ENCODE data around the gene USP34. TPM values are rescaled to one million over a fixed set of nuclear protein-coding genes. Genes with fewer than 3 reads are reported as not detected.

Gene USP34
- total RNA-seq, 1 donor from 2014 or later, result 104 TPM

DNA sequence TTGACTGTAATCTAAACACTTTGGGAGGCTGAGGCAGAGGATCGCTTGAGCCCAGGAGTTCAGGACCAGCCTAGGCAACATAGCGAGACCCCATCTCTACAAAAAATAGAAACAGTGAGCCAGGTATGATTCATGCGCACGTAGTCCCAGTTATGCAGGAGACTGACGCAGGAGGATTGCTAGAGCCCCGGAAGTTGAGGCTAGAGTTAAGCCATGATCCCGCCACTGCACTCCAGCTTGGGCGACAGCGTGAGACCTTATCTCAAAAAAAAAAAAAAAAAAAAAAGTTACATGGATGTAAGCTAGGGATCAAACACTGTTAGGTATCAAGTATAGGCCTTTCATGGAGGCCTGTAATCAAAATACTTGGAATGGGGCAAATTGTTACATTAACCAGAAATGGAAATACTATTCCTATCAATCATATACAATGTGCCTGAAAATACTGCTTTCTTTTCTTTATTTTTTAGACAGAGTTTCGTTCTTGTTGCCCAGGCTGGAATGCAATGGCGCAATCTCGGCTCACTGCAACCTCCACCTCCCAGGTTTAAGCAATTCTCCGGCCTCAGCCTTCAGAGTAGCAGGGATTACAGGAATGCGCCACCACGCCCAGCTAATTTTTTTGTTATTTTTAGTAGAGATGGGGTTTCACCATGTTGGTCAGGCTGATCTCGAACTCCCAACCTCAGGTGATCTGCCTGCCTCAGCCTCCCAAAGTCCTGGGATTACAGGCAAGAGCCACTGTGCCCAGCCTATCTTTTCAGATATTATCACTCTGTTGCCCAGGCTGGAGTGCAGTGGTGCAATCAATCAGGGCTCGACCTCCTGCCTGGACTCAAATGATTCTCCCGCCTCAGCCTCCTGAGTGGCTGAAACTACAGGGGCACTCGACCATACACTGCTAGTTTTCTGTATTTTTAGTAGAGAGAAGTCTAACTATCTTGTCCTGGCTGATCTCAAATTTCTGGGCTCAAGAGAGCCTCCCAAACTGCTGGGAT is 40.1 kb upstream of the USP34 start:
- H3K27me3 Mint-ChIP-seq (ENCODE audit: unreplicated experiment), result peaks cover 2% of the 10 kb centered on the region
- H3K4me1 Mint-ChIP-seq (ENCODE audit: low read depth, unreplicated experiment), result no peaks in the 10 kb centered on the region
- DNase-seq, result no peak
- no peak overlapping the region for H3K4me3 Mint-ChIP-seq (ENCODE audit: unreplicated experiment)
- no peaks in the 10 kb centered on the region for H3K9me3 Mint-ChIP-seq (ENCODE audit: unreplicated experiment)
- TF ChIP-seq, protein P1, sequence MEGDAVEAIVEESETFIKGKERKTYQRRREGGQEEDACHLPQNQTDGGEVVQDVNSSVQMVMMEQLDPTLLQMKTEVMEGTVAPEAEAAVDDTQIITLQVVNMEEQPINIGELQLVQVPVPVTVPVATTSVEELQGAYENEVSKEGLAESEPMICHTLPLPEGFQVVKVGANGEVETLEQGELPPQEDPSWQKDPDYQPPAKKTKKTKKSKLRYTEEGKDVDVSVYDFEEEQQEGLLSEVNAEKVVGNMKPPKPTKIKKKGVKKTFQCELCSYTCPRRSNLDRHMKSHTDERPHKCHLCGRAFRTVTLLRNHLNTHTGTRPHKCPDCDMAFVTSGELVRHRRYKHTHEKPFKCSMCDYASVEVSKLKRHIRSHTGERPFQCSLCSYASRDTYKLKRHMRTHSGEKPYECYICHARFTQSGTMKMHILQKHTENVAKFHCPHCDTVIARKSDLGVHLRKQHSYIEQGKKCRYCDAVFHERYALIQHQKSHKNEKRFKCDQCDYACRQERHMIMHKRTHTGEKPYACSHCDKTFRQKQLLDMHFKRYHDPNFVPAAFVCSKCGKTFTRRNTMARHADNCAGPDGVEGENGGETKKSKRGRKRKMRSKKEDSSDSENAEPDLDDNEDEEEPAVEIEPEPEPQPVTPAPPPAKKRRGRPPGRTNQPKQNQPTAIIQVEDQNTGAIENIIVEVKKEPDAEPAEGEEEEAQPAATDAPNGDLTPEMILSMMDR (IDR thresholded peaks at IDR 0.05; ENCODE audit: partially characterized antibody, unreplicated experiment), result no peak
- H3K36me3 Mint-ChIP-seq (ENCODE audit: unreplicated experiment), result no peaks in the 10 kb centered on the region
- no peak overlapping the region for H3K27ac Mint-ChIP-seq (ENCODE audit: unreplicated experiment)

DNA sequence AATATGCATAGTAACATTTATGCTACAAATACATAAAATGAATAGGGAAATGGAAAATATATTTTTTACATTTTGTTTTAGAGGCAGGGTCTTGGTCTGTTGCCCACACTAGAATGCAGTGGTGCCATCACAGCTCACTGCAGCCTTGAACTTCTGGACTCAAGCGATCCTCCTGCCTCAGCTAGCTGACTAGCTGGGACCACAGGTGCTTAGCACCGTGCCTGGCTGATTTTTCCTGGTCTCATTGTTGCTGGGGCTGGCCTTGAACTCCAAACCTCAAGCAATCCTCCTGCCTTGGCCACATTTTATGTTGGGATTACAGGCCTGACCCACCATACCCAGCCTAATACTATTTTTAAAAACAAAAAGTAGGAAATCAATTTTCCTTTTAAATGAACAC is 34.1 kb upstream of the USP34 start:
- no peak overlapping the region for H3K27ac Mint-ChIP-seq (ENCODE audit: unreplicated experiment)
- H3K36me3 Mint-ChIP-seq (ENCODE audit: unreplicated experiment), result no peaks in the 10 kb centered on the region
- TF ChIP-seq, protein P1 (IDR thresholded peaks at IDR 0.05; ENCODE audit: partially characterized antibody, unreplicated experiment), result no peak
- no peak overlapping the region for H3K4me3 Mint-ChIP-seq (ENCODE audit: unreplicated experiment)
- peaks cover 2% of the 10 kb centered on the region for H3K27me3 Mint-ChIP-seq (ENCODE audit: unreplicated experiment)
- no peaks in the 10 kb centered on the region for H3K9me3 Mint-ChIP-seq (ENCODE audit: unreplicated experiment)
- no peak for DNase-seq
- H3K4me1 Mint-ChIP-seq (ENCODE audit: low read depth, unreplicated experiment), result no peaks in the 10 kb centered on the region

DNA sequence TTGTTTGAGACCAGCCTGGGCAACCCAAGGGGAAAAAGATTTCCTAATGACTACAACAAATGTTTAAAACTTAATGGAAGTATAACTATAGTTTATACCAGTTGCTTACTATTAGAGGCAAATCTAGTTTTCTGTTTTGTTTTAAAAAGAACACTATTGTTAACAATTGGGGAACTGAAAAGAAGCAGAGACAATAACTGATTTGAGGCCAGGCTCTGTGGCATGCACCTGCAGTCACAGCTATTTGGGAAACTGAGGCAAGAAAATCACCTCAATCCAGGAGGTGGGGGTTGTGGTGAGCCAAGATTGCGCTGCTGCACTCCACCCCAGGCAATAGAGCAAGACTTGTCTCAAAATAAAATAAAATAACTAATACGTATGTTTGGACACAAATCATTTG is 28.2 kb upstream of the USP34 start:
- H3K9me3 Mint-ChIP-seq (ENCODE audit: unreplicated experiment), result no peaks in the 10 kb centered on the region

DNA sequence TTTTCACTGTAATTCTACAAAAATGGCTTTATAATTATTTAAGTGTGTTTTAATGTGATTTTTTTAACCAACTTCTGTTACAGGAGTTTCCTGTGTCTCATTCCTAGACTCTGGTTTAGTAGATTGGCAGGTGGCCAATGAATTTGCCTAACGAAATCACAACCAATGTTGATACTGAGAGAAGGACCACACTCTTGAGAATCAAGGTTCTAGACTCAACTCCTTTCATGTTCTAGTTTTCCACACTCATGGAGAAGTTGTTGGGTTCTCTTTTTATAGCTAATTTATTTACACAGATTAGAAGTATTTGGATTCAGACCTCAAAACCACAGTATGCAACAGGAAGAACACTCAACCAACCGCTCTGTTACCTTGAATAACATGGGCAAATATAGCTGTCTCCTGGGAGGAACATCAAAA is 22.6 kb upstream of the USP34 start:
- TF ChIP-seq, protein P1 (IDR thresholded peaks at IDR 0.05; ENCODE audit: partially characterized antibody, unreplicated experiment), result no peak
- no peak overlapping the region for H3K27ac Mint-ChIP-seq (ENCODE audit: unreplicated experiment)
- H3K27me3 Mint-ChIP-seq (ENCODE audit: unreplicated experiment), result no peaks in the 10 kb centered on the region
- H3K9me3 Mint-ChIP-seq (ENCODE audit: unreplicated experiment), result no peaks in the 10 kb centered on the region
- H3K36me3 Mint-ChIP-seq (ENCODE audit: unreplicated experiment), result no peaks in the 10 kb centered on the region
- H3K4me1 Mint-ChIP-seq (ENCODE audit: low read depth, unreplicated experiment), result no peaks in the 10 kb centered on the region
- no peak overlapping the region for H3K4me3 Mint-ChIP-seq (ENCODE audit: unreplicated experiment)
- DNase-seq, result no peak

More for the DNA sequence above, 28.2 kb upstream of the USP34 start:
- Mint-ChIP-seq H3K36me3 (ENCODE audit: unreplicated experiment) (no peaks in the 10 kb centered on the region), H3K27me3 (ENCODE audit: unreplicated experiment) (no peaks in the 10 kb centered on the region), H3K27ac (ENCODE audit: unreplicated experiment) (no peak overlapping the region), H3K4me3 (ENCODE audit: unreplicated experiment) (no peak overlapping the region), H3K4me1 (ENCODE audit: low read depth, unreplicated experiment) (no peaks in the 10 kb centered on the region)
- DNase-seq, result no peak
- TF ChIP-seq, protein P1 (IDR thresholded peaks at IDR 0.05; ENCODE audit: partially characterized antibody, unreplicated experiment), result no peak

DNA sequence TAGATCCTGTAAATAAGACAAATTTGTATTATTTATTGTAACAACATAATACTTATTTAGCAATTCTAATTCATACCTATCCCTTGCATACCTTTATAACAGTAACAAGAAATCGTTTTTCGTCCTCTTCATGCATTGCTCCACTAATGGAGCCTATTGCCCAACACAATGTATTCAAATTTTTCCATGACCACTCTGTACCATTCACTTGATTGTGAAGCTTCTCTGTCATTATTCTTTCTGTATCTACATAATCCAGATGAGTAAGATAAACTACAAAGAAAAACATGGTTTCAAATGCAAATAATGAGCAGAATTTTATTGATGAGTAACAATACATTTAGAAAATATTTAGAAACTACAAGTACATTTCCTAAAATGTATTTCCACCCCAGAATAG is 21.6 kb upstream of the USP34 start:
- no peaks in the 10 kb centered on the region for H3K4me1 Mint-ChIP-seq (ENCODE audit: low read depth, unreplicated experiment)
- no peaks in the 10 kb centered on the region for H3K27me3 Mint-ChIP-seq (ENCODE audit: unreplicated experiment)
- no peak for DNase-seq
- H3K9me3 Mint-ChIP-seq (ENCODE audit: unreplicated experiment), result no peaks in the 10 kb centered on the region
- TF ChIP-seq, protein P1 (IDR thresholded peaks at IDR 0.05; ENCODE audit: partially characterized antibody, unreplicated experiment), result no peak
- H3K4me3 Mint-ChIP-seq (ENCODE audit: unreplicated experiment), result no peak overlapping the region
- H3K27ac Mint-ChIP-seq (ENCODE audit: unreplicated experiment), result no peak overlapping the region
- no peaks in the 10 kb centered on the region for H3K36me3 Mint-ChIP-seq (ENCODE audit: unreplicated experiment)
